A549 (cell line): Measurements from ENCODE around the gene HOXA2. TPM values are rescaled to one million over a fixed set of nuclear protein-coding genes. Genes with fewer than 3 reads are reported as not detected.

Experiments used
- ATAC-seq, 2 experiments: fragments of 200-7000 bp in 1 of 2; fragments of >200 bp in 1 of 2; cut with Nextera tagmentation in 1 of 2; cut with Tn5 transposase in 1 of 2; 3 replicates each; pipeline versions ENCODE4 v1.8.0 to v1.9.1; 2018 to 2020; ENCODE audit warnings: mild to moderate bottlenecking in 1 of 2, moderate library complexity in 1 of 2
- CTCF ChIA-PET: fragments of 300-600 bp; sonication (Branson Sonifier 250); formaldehyde crosslinking; extraction: SDS; loops from one replicate; lab custom pipeline; 2021; ENCODE audit warnings: antibody characterized with exemption, inconsistent platforms; lab: Yijun Ruan, JAX
- POLR2A ChIA-PET: fragments of 350-600 bp; formaldehyde crosslinking; extraction: SDS; loops from one replicate; lab custom pipeline; 2021; ENCODE audit warnings: antibody characterized with exemption, inconsistent platforms; lab: Yijun Ruan, JAX
- DNase-seq, 2 experiments: peaks; one replicate each; pipeline versions ENCODE4 v3.0.0 to v3.0.0-alpha.2; 2011 to 2016; ENCODE audit warnings: low read depth in 1 of 2, low spot score in 1 of 2
- FAIRE-seq: peaks from 2 replicates; lab custom pipeline; 2011; peaks lifted over from hg19 to GRCh38; lab: Jason Lieb, UNC
- H3K27ac ChIP-seq, 2 experiments: fragments of >200 bp; sonication (Bioruptor Twin); formaldehyde crosslinking; 3 replicates each; pipeline ENCODE4 v1.5.1; 2016 to 2017
- H3K4me1 ChIP-seq: fragments of >200 bp; sonication (Bioruptor Twin); formaldehyde crosslinking; 3 replicates; pipeline ENCODE4 v1.6.1; 2016
- H3K4me2 ChIP-seq: fragments of >200 bp; sonication (Bioruptor Twin); formaldehyde crosslinking; 3 replicates; pipeline ENCODE4 v1.6.1; 2016
- H3K4me3 ChIP-seq: fragments of >200 bp; sonication (Bioruptor Twin); formaldehyde crosslinking; 3 replicates; pipeline ENCODE4 v1.5.1; 2016
- H3K9me3 ChIP-seq: fragments of >200 bp; sonication (Bioruptor Twin); formaldehyde crosslinking; 3 replicates; pipeline ENCODE4 v1.6.1; 2016
- CBX2 ChIP-seq: fragments of 200-600 bp; sonication (generic); IDR thresholded peaks from 2 replicates; pipeline ENCODE4 v1.6.1; 2016; ENCODE audit warnings: low read depth, mild to moderate bottlenecking, borderline replicate concordance
- CBX8 ChIP-seq: fragments of 200-600 bp; sonication (generic); IDR thresholded peaks from 2 replicates; pipeline ENCODE4 v1.6.1; 2016
- CEBPB ChIP-seq, 2 experiments: fragments of >200 bp in 1 of 2; sonication (Bioruptor Twin) in 1 of 2; formaldehyde crosslinking in 1 of 2; IDR thresholded peaks; 2 replicates each; pipeline ENCODE4 v1.6.1; 2012 to 2016
- CHD4 ChIP-seq: fragments of 200-600 bp; sonication (generic); IDR thresholded peaks from 2 replicates; pipeline ENCODE4 v1.6.1; 2016; ENCODE audit warnings: antibody characterized with exemption, mild to moderate bottlenecking, borderline replicate concordance
- EHMT2 ChIP-seq: fragments of 200-600 bp; sonication (generic); IDR thresholded peaks from 2 replicates; pipeline ENCODE4 v1.6.1; 2016; ENCODE audit warnings: antibody characterized with exemption, low read depth, mild to moderate bottlenecking, moderate library complexity
- EP300 ChIP-seq, 2 experiments: fragments of >200 bp; sonication (Bioruptor Twin); formaldehyde crosslinking; IDR thresholded peaks; 2 replicates in 1 of 2; 3 replicates in 1 of 2; pipeline ENCODE4 v1.6.1; 2016 to 2017
- ESRRA ChIP-seq: fragments of 150-350 bp; IDR thresholded peaks from 2 replicates; pipeline ENCODE4 v1.6.1; 2014; ENCODE audit warnings: mild to moderate bottlenecking, low read length, borderline replicate concordance
- FOSB ChIP-seq: fragments of 250-450 bp; sonication (Bioruptor Pico); IDR thresholded peaks from 2 replicates; pipeline ENCODE4 v1.5.0; 2020; ENCODE audit warnings: mild to moderate bottlenecking, moderate library complexity
- FOSL2 ChIP-seq, 2 experiments: fragments of 450-650 bp in 1 of 2; fragments of >200 bp in 1 of 2; sonication (Bioruptor Twin) in 1 of 2; formaldehyde crosslinking; IDR thresholded peaks; 2 replicates each; pipeline versions ENCODE4 v1.5.0 to v1.6.1; 2016 to 2020; ENCODE audit warnings: mild to moderate bottlenecking in 1 of 2, moderate library complexity in 1 of 2
- GATA3 ChIP-seq: IDR thresholded peaks from 2 replicates; pipeline ENCODE4 v1.6.1; 2012; ENCODE audit warnings: borderline replicate concordance
- HDAC2 ChIP-seq: fragments of 200-600 bp; sonication (generic); IDR thresholded peaks from 2 replicates; pipeline ENCODE4 v1.6.1; 2016
- KDM1A ChIP-seq: fragments of 200-600 bp; sonication (generic); IDR thresholded peaks from 2 replicates; pipeline ENCODE4 v1.6.1; 2016; ENCODE audit warnings: low read depth, mild to moderate bottlenecking
- MYC ChIP-seq: IDR thresholded peaks from 2 replicates; pipeline ENCODE4 v1.6.1; 2012; ENCODE audit warnings: mild to moderate bottlenecking, inconsistent platforms, low read length, improper control_type of control experiment, borderline replicate concordance
- NFE2L2 ChIP-seq: fragments of 150-350 bp; conservative IDR thresholded peaks from 2 replicates; pipeline ENCODE4 v1.6.1; 2014; ENCODE audit warnings: low read length
- PHF8 ChIP-seq: fragments of 200-600 bp; sonication (generic); IDR thresholded peaks from 2 replicates; pipeline ENCODE4 v1.6.1; 2016; ENCODE audit warnings: low read depth, mild to moderate bottlenecking, antibody characterized with exemption, moderate library complexity, borderline replicate concordance
- RAD21 ChIP-seq, 2 experiments: fragments of >200 bp in 1 of 2; sonication (Bioruptor Twin) in 1 of 2; formaldehyde crosslinking in 1 of 2; IDR thresholded peaks in 1 of 2; conservative IDR thresholded peaks in 1 of 2; 2 replicates in 1 of 2; 3 replicates in 1 of 2; pipeline ENCODE4 v1.6.1; 2012 to 2018; ENCODE audit warnings: inconsistent platforms in 1 of 2
- SMC3 ChIP-seq: fragments of >200 bp; sonication (Bioruptor Twin); formaldehyde crosslinking; IDR thresholded peaks from 3 replicates; pipeline ENCODE4 v1.6.1; 2018; ENCODE audit warnings: inconsistent platforms
- WGBS: methylation state at CpG from one replicate; pipeline ENCODE4 v1.1.6; 2017; ENCODE audit errors: missing lambda C conversion rate; 5-methylcytosine and 5-hydroxymethylcytosine counted together
- polyA plus RNA-seq, 4 experiments: library from polyadenylated mRNA; depleted of rRNA in 3 of 4; stranded (reverse); fragments of >200 nt; fragmentation: RNase III in 1 of 4; extraction: RNeasy Plus Mini Kit Qiagen cat#74134 plus additional on column Dnase treatment in 1 of 4; gene quantifications; 2 replicates in 3 of 4; 3 replicates in 1 of 4; pipeline ENCODE4 v1.2.3, GENCODE V29; 2011 to 2017
- TF ChIP-seq, protein P1 (sequence below): fragments of 450-650 bp; IDR thresholded peaks from 2 replicates; pipeline ENCODE4 v1.6.1; 2014; ENCODE audit warnings: antibody characterized with exemption
- TF ChIP-seq, protein P2 (sequence below): fragments of >200 bp; sonication (Bioruptor Twin); formaldehyde crosslinking; IDR thresholded peaks from 2 replicates; pipeline ENCODE4 v1.6.1; 2016
- TF ChIP-seq, protein P3 (sequence below): fragments of 250-450 bp; sonication (Bioruptor Pico); IDR thresholded peaks from 2 replicates; pipeline ENCODE4 v1.5.0; 2020; ENCODE audit warnings: low read depth, mild to moderate bottlenecking, moderate library complexity
- TF ChIP-seq, protein P4 (sequence below): fragments of 200-600 bp; sonication (generic); IDR thresholded peaks from 2 replicates; pipeline ENCODE4 v1.6.1; 2016; ENCODE audit warnings: antibody characterized with exemption, mild to moderate bottlenecking, moderate library complexity

HOXA2 gene
- polyA plus RNA-seq, 2 of the 4 experiments (the other 2 are of a cell fraction), result 1.3 to 2.1 TPM

DNA sequence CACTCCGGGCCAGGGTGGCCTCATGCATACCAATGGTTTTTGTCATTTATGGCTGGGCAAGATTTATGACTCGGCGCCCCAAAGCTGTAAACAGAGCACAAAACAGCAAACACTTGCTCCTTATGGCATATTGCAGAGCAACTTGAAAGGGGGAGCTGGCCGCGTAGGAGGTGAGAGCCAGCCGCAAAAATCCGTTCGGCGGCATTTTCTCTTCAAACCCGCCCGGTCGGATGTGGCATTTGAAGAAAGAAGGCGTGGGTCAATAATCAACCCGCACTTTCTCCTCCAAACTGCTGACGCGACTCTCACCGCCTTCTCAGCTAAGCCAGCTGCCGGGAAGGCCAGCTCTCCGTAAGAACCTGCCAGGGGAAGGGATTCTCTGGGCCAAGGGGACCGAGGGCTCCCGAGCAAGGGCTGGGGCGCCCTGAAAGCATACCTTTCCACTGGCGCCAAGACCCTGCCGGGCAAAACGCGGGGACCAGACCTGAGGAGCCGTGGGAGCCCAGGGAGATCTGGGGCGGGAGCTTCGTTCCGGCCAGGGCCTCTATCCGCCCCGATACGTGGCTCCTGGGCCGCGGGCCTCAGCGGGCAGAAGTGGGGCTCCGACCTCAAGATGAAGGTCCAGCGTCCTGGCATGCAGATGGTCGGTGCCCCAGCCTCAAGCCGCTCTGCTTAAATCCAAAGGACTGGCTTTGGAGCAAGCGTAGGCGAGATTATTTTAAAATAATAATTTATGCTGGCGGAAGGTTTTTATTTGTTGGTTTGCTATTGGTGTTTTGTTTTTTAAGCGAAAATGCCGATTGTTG, 12.9 kb upstream of the HOXA2 start (continued):
- TF ChIP-seq, protein P1, sequence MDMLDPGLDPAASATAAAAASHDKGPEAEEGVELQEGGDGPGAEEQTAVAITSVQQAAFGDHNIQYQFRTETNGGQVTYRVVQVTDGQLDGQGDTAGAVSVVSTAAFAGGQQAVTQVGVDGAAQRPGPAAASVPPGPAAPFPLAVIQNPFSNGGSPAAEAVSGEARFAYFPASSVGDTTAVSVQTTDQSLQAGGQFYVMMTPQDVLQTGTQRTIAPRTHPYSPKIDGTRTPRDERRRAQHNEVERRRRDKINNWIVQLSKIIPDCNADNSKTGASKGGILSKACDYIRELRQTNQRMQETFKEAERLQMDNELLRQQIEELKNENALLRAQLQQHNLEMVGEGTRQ, result no peak
- TF ChIP-seq, protein P2, sequence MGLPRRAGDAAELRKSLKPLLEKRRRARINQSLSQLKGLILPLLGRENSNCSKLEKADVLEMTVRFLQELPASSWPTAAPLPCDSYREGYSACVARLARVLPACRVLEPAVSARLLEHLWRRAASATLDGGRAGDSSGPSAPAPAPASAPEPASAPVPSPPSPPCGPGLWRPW, result no peak
- TF ChIP-seq PHF8, result no peak
- no peak for TF ChIP-seq FOSB (CRISPR knock-in tag)
- TF ChIP-seq ESRRA, result no peak
- peak in 1 of 2 experiments; percentile 14; a peak in 1 of 5 replicates for TF ChIP-seq EP300 (IDR thresholded peaks at IDR 0.05)

DNA sequence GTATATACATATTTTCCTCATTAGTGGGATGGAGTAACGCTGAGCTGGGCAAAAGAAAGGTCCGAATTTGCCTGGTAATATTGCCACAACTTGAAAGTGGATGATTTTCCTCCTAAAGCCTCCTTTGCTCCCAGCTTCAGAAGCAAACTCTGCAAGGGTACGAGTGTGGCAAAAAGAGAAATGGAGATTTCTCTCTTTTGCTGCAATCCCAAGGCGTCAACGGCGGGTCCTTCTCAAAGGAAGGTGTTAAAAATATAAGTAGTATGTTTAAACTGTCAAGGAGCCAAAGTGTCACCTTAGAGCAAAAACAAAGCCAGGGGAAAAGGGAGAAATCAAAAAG, 12.4 kb upstream of the HOXA2 start:
- POLR2A ChIA-PET, result interaction anchor here (0.5 to 5.1 kb wide), 10 partner anchors 8 to 897 kb away, joined by 3 to 34 read pairs (median 8); partner anchors contain the start of genes HOXA1, HOXA4, HOXA5 and SKAP2
- DNase-seq (no peak), FAIRE-seq (no peak), ATAC-seq (no peak)
- no peaks in the 10 kb centered on the region for H3K9me3 ChIP-seq
- peak overlapping the region; percentile 83 to 90 for H3K27ac ChIP-seq
- no peak for TF ChIP-seq SMC3
- no peak for TF ChIP-seq CHD4
- TF ChIP-seq CEBPB (IDR thresholded peaks at IDR 0.05), result no peak
- TF ChIP-seq CBX2, result no peak
- TF ChIP-seq EHMT2, result no peak
- TF ChIP-seq GATA3, result no peak
- no peak for TF ChIP-seq HDAC2
- no peak for TF ChIP-seq KDM1A
- no peak for TF ChIP-seq RAD21 (conservative IDR thresholded peaks at IDR 0.05 in 1 of 2, IDR thresholded peaks at IDR 0.05 in 1 of 2)
- TF ChIP-seq, protein P3, sequence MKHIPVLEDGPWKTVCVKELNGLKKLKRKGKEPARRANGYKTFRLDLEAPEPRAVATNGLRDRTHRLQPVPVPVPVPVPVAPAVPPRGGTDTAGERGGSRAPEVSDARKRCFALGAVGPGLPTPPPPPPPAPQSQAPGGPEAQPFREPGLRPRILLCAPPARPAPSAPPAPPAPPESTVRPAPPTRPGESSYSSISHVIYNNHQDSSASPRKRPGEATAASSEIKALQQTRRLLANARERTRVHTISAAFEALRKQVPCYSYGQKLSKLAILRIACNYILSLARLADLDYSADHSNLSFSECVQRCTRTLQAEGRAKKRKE (CRISPR knock-in tag), result no peak
- no peak for TF ChIP-seq CBX8
- no peak for TF ChIP-seq NFE2L2
- TF ChIP-seq MYC, result no peak
- no peak for TF ChIP-seq FOSL2 (IDR thresholded peaks at IDR 0.05)
- no peak for TF ChIP-seq FOSL2 (CRISPR knock-in tag; IDR thresholded peaks at IDR 0.05)
- TF ChIP-seq, protein P4, sequence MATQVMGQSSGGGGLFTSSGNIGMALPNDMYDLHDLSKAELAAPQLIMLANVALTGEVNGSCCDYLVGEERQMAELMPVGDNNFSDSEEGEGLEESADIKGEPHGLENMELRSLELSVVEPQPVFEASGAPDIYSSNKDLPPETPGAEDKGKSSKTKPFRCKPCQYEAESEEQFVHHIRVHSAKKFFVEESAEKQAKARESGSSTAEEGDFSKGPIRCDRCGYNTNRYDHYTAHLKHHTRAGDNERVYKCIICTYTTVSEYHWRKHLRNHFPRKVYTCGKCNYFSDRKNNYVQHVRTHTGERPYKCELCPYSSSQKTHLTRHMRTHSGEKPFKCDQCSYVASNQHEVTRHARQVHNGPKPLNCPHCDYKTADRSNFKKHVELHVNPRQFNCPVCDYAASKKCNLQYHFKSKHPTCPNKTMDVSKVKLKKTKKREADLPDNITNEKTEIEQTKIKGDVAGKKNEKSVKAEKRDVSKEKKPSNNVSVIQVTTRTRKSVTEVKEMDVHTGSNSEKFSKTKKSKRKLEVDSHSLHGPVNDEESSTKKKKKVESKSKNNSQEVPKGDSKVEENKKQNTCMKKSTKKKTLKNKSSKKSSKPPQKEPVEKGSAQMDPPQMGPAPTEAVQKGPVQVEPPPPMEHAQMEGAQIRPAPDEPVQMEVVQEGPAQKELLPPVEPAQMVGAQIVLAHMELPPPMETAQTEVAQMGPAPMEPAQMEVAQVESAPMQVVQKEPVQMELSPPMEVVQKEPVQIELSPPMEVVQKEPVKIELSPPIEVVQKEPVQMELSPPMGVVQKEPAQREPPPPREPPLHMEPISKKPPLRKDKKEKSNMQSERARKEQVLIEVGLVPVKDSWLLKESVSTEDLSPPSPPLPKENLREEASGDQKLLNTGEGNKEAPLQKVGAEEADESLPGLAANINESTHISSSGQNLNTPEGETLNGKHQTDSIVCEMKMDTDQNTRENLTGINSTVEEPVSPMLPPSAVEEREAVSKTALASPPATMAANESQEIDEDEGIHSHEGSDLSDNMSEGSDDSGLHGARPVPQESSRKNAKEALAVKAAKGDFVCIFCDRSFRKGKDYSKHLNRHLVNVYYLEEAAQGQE, result no peak
- H3K4me2 ChIP-seq, result peak overlapping the region; percentile 88
- WGBS, result 6% methylated on average over 6 of the region's 6 CpGs
- peaks cover 59% of the 10 kb centered on the region for H3K4me1 ChIP-seq
- CTCF ChIA-PET, result interaction anchor here (0.8 to 3.6 kb wide), 12 partner anchors 9 to 425 kb away, joined by 3 to 18 read pairs (median 3); partner anchors contain the start of genes HOXA4 and HOXA5
- peak overlapping the region; percentile 44 for H3K4me3 ChIP-seq
